Measurements from ENCODE around the gene PEX1. TPM values are rescaled to one million over a fixed set of nuclear protein-coding genes. Genes with fewer than 3 reads are reported as not detected.
"Not testable (repeated sequence)": the region's sequence is repeated elsewhere in the genome, so short reads cannot be mapped to it uniquely, and the experiment has no call there.

PEX1 gene
- total and polyA plus RNA-seq, 12 donors, result 4.1 to 19.8 (median 14.9) TPM

GRCh38 chr7:92475261-92475770, 53.0 kb downstream of the PEX1 start:
- ATAC-seq; H3K9me3 ChIP-seq; DNase-seq; H3K27me3 ChIP-seq; intact Hi-C loops (cut with DNase I); H3K4me1 ChIP-seq; H3K27ac ChIP-seq; H3K4me3 ChIP-seq: not testable (repeated sequence)
- H3K36me3 ChIP-seq, result peaks cover 0 to 83% (median 0%) of the 10 kb centered on the region in 9 donors
- WGBS, 2 donors, result 91 to 96% methylated on average over 12 of the region's 12 CpGs

- H3K27ac ChIP-seq; DNase-seq; H3K9me3 ChIP-seq; H3K4me1 ChIP-seq; intact Hi-C loops (cut with DNase I); H3K4me3 ChIP-seq; H3K27me3 ChIP-seq; ATAC-seq: not testable (repeated sequence)
- peaks cover 0 to 82% (median 0%) of the 10 kb centered on the region in 9 donors for H3K36me3 ChIP-seq
- 87 to 88% methylated on average over 10 of the region's 10 CpGs for WGBS, 2 donors
Observed at GRCh38 chr7:92473989-92474388, 54.3 kb downstream of the PEX1 start.

- ATAC-seq; H3K4me1 ChIP-seq; H3K4me3 ChIP-seq; H3K27ac ChIP-seq; intact Hi-C loops (cut with DNase I); DNase-seq; H3K27me3 ChIP-seq; H3K9me3 ChIP-seq: not testable (repeated sequence)
- peaks cover 0 to 80% (median 0%) of the 10 kb centered on the region in 9 donors for H3K36me3 ChIP-seq
- 96 to 98% methylated on average over 8 to 9 of the region's 9 CpGs for WGBS, 2 donors
Observed at GRCh38 chr7:92468589-92468988, 59.7 kb downstream of the PEX1 start.

- no peak overlapping the region for H3K27ac ChIP-seq
- H3K27me3 ChIP-seq, result no peaks in the 10 kb centered on the region
- ATAC-seq (no peak), DNase-seq (no peak)
- 79 to 86% methylated on average over 2 of the region's 2 CpGs for WGBS, 2 donors
- H3K9me3 ChIP-seq, result peaks cover 0 to 4% (median 0%) of the 10 kb centered on the region in 11 donors
- H3K36me3 ChIP-seq, result peaks cover 0 to 74% (median 0%) of the 10 kb centered on the region in 9 donors
- intact Hi-C loops (cut with DNase I), result no loop called here
- H3K4me1 ChIP-seq, result no peaks in the 10 kb centered on the region
- no peak for TF ChIP-seq CTCF (IDR thresholded peaks at IDR 0.05)
- H3K4me3 ChIP-seq, result no peak overlapping the region
Observed at GRCh38 chr7:92466682-92467081, 61.6 kb downstream of the PEX1 start.

GRCh38 chr7:92464515-92464914, 63.8 kb downstream of the PEX1 start:
- WGBS, 2 donors, result 70 to 82% methylated on average over 3 of the region's 3 CpGs
- no peaks in the 10 kb centered on the region for H3K27me3 ChIP-seq
- H3K36me3 ChIP-seq, result peaks cover 0 to 59% (median 0%) of the 10 kb centered on the region in 9 donors
- H3K9me3 ChIP-seq, result peaks cover 0 to 4% (median 0%) of the 10 kb centered on the region in 11 donors
- no peak for TF ChIP-seq CTCF (IDR thresholded peaks at IDR 0.05)
- intact Hi-C loops (cut with DNase I), result loop anchor here in 1 of 10 donors (5.0 kb wide), 1 partner anchor 222 kb away; no protein-coding TSS in a partner anchor
- H3K4me3 ChIP-seq, result no peak overlapping the region
- H3K27ac ChIP-seq, result no peak overlapping the region
- DNase-seq (no peak), ATAC-seq (no peak)
- H3K4me1 ChIP-seq, result no peaks in the 10 kb centered on the region

GRCh38 chr7:92462560-92462959, 65.8 kb downstream of the PEX1 start:
- 94 to 97% methylated on average over 3 of the region's 3 CpGs for WGBS, 2 donors
- Histone ChIP-seq H3K27me3 (no peaks in the 10 kb centered on the region), H3K4me1 (no peaks in the 10 kb centered on the region), H3K9me3 (no peaks in the 10 kb centered on the region), H3K4me3 (no peak overlapping the region), H3K36me3 (peaks cover 0 to 69% (median 0%) of the 10 kb centered on the region in 9 donors), H3K27ac (no peak overlapping the region)
- no peak for DNase-seq
- intact Hi-C loops (cut with DNase I), result loop anchor here in 1 of 10 donors (5.0 kb wide), 1 partner anchor 220 kb away; no protein-coding TSS in a partner anchor
- TF ChIP-seq CTCF (IDR thresholded peaks at IDR 0.05), result no peak
- no peak for ATAC-seq

All from heart right ventricle (tissue), 16 donors.